ENCODE results near the gene MOB3B.

Gene MOB3B

GRCh38 chr9:27368316-27368985 lies 161.2 kb downstream of the MOB3B start:
- H4K12ac ChIP-seq (ENCODE audit: low read depth, low read length) = no peak overlapping the region
- H3K27ac ChIP-seq (ENCODE audit: low read depth, low read length) = no peak overlapping the region
- H2BK12ac ChIP-seq (ENCODE audit: low read length) = peak overlapping the region; percentile 3
- H3K4ac ChIP-seq (ENCODE audit: low read depth, low read length) = peak overlapping the region; percentile 7
- peaks cover 15 to 16% of the 10 kb centered on the region in 2 experiments for H3K4me1 ChIP-seq (ENCODE audit: control insufficient read depth in 1 of 2, insufficient read depth in 2 of 2, low read length in 2 of 2)
- H2BK5ac ChIP-seq (ENCODE audit: low read depth, low read length, poor library complexity) = no peak overlapping the region
- DNase-seq = peak in 1 of 2 donors; percentile 39
- no peak overlapping the region for H4K91ac ChIP-seq (ENCODE audit: low read depth, low read length)
- H3K36me3 ChIP-seq (ENCODE audit: control insufficient read depth in 1 of 2, insufficient read depth in 2 of 2, low read length in 2 of 2) = peaks cover 0 to 2% of the 10 kb centered on the region in 2 experiments
- H3K4me3 ChIP-seq (ENCODE audit: low read depth, low read length) = no peak overlapping the region
- H3K79me1 ChIP-seq (ENCODE audit: low read length) = peaks cover 3% of the 10 kb centered on the region
- H3K9ac ChIP-seq (ENCODE audit: low read length) = no peak overlapping the region
- H3K14ac ChIP-seq (ENCODE audit: low read length) = no peak overlapping the region
- WGBS (ENCODE audit: extremely low coverage, insufficient coverage, insufficient read length) = no CpG with 5 or more reads among the region's 7 CpGs
- no peak overlapping the region for H4K8ac ChIP-seq (ENCODE audit: low read depth, low read length)
- H3K9me3 ChIP-seq (ENCODE audit: insufficient read depth, low read depth, low read length) = no peaks in the 10 kb centered on the region
- no peak overlapping the region for H2AK5ac ChIP-seq (ENCODE audit: low read length)
- H3K79me2 ChIP-seq (ENCODE audit: control insufficient read depth, insufficient read depth, low read length, poor library complexity) = no peaks in the 10 kb centered on the region
- H3K23ac ChIP-seq (ENCODE audit: low read length) = no peak overlapping the region
- no peaks in the 10 kb centered on the region for H3K27me3 ChIP-seq (ENCODE audit: insufficient read depth, low read length)
- no peak overlapping the region for H3K18ac ChIP-seq (ENCODE audit: low read length)
- H2BK120ac ChIP-seq (ENCODE audit: insufficient read depth, low read length, poor library complexity) = no peak overlapping the region
- H2AFZ ChIP-seq (ENCODE audit: insufficient read depth, low read length, poor library complexity) = no peak overlapping the region
- H3K4me2 ChIP-seq (ENCODE audit: low read length) = no peak overlapping the region

GRCh38 chr9:27367921-27368315 lies 161.7 kb downstream of the MOB3B start:
- Histone ChIP-seq H4K91ac (ENCODE audit: low read depth, low read length) (no peak overlapping the region), H3K79me1 (ENCODE audit: low read length) (peaks cover 3% of the 10 kb centered on the region), H3K9ac (ENCODE audit: low read length) (no peak overlapping the region), H2AFZ (ENCODE audit: insufficient read depth, low read length, poor library complexity) (no peak overlapping the region), H3K18ac (ENCODE audit: low read length) (no peak overlapping the region), H3K4me1 (ENCODE audit: control insufficient read depth in 1 of 2, insufficient read depth in 2 of 2, low read length in 2 of 2) (peaks cover 16% of the 10 kb centered on the region in 2 experiments), H3K4me2 (ENCODE audit: low read length) (no peak overlapping the region), H2AK5ac (ENCODE audit: low read length) (no peak overlapping the region), H2BK120ac (ENCODE audit: insufficient read depth, low read length, poor library complexity) (no peak overlapping the region), H3K4ac (ENCODE audit: low read depth, low read length) (no peak overlapping the region), H3K27ac (ENCODE audit: low read depth, low read length) (no peak overlapping the region), H3K14ac (ENCODE audit: low read length) (no peak overlapping the region), H3K23ac (ENCODE audit: low read length) (no peak overlapping the region), H2BK12ac (ENCODE audit: low read length) (no peak overlapping the region), H2BK5ac (ENCODE audit: low read depth, low read length, poor library complexity) (no peak overlapping the region), H4K12ac (ENCODE audit: low read depth, low read length) (no peak overlapping the region), H4K8ac (ENCODE audit: low read depth, low read length) (no peak overlapping the region), H3K79me2 (ENCODE audit: control insufficient read depth, insufficient read depth, low read length, poor library complexity) (no peaks in the 10 kb centered on the region), H3K27me3 (ENCODE audit: insufficient read depth, low read length) (no peaks in the 10 kb centered on the region), H3K9me3 (ENCODE audit: insufficient read depth, low read depth, low read length) (no peaks in the 10 kb centered on the region), H3K36me3 (ENCODE audit: control insufficient read depth in 1 of 2, insufficient read depth in 2 of 2, low read length in 2 of 2) (peaks cover 0 to 2% of the 10 kb centered on the region in 2 experiments), H3K4me3 (ENCODE audit: low read depth, low read length) (no peak overlapping the region)
- WGBS (ENCODE audit: extremely low coverage, insufficient coverage, insufficient read length) = no CpG with 5 or more reads among the region's 3 CpGs
- DNase-seq = no peak

GRCh38 chr9:27367175-27367798 lies 162.3 kb downstream of the MOB3B start:
- no CpG with 5 or more reads among the region's 6 CpGs for WGBS (ENCODE audit: extremely low coverage, insufficient coverage, insufficient read length)
- no peaks in the 10 kb centered on the region for H3K27me3 ChIP-seq (ENCODE audit: insufficient read depth, low read length)
- no peak overlapping the region for H3K4ac ChIP-seq (ENCODE audit: low read depth, low read length)
- H2AK5ac ChIP-seq (ENCODE audit: low read length) = no peak overlapping the region
- no peak for DNase-seq
- peaks cover 2% of the 10 kb centered on the region for H3K79me1 ChIP-seq (ENCODE audit: low read length)
- H3K36me3 ChIP-seq (ENCODE audit: control insufficient read depth in 1 of 2, insufficient read depth in 2 of 2, low read length in 2 of 2) = peaks cover 0 to 2% of the 10 kb centered on the region in 2 experiments
- H3K27ac ChIP-seq (ENCODE audit: low read depth, low read length) = no peak overlapping the region
- no peak overlapping the region for H2BK5ac ChIP-seq (ENCODE audit: low read depth, low read length, poor library complexity)
- H2AFZ ChIP-seq (ENCODE audit: insufficient read depth, low read length, poor library complexity) = peak overlapping the region; percentile 54
- no peak overlapping the region for H3K14ac ChIP-seq (ENCODE audit: low read length)
- H3K18ac ChIP-seq (ENCODE audit: low read length) = peak overlapping the region; percentile 21
- no peak overlapping the region for H3K23ac ChIP-seq (ENCODE audit: low read length)
- H2BK12ac ChIP-seq (ENCODE audit: low read length) = no peak overlapping the region
- H2BK120ac ChIP-seq (ENCODE audit: insufficient read depth, low read length, poor library complexity) = no peak overlapping the region
- no peak overlapping the region for H4K12ac ChIP-seq (ENCODE audit: low read depth, low read length)
- peaks cover 17 to 19% of the 10 kb centered on the region in 2 experiments for H3K4me1 ChIP-seq (ENCODE audit: control insufficient read depth in 1 of 2, insufficient read depth in 2 of 2, low read length in 2 of 2)
- H4K91ac ChIP-seq (ENCODE audit: low read depth, low read length) = no peak overlapping the region
- no peaks in the 10 kb centered on the region for H3K79me2 ChIP-seq (ENCODE audit: control insufficient read depth, insufficient read depth, low read length, poor library complexity)
- H3K9ac ChIP-seq (ENCODE audit: low read length) = no peak overlapping the region
- no peaks in the 10 kb centered on the region for H3K9me3 ChIP-seq (ENCODE audit: insufficient read depth, low read depth, low read length)
- H4K8ac ChIP-seq (ENCODE audit: low read depth, low read length) = no peak overlapping the region
- no peak overlapping the region for H3K4me2 ChIP-seq (ENCODE audit: low read length)
- H3K4me3 ChIP-seq (ENCODE audit: low read depth, low read length) = no peak overlapping the region

- H3K9me3 ChIP-seq (ENCODE audit: insufficient read depth, low read depth, low read length) = no peaks in the 10 kb centered on the region
- H3K79me1 ChIP-seq (ENCODE audit: low read length) = peaks cover 10% of the 10 kb centered on the region
- no peaks in the 10 kb centered on the region for H3K27me3 ChIP-seq (ENCODE audit: insufficient read depth, low read length)
- no peak overlapping the region for H3K4me2 ChIP-seq (ENCODE audit: low read length)
- no peak overlapping the region for H4K91ac ChIP-seq (ENCODE audit: low read depth, low read length)
- WGBS (ENCODE audit: extremely low coverage, insufficient coverage, insufficient read length) = no CpG with 5 or more reads among the region's 6 CpGs
- no peak overlapping the region for H4K8ac ChIP-seq (ENCODE audit: low read depth, low read length)
- H3K23ac ChIP-seq (ENCODE audit: low read length) = no peak overlapping the region
- no peak overlapping the region for H2BK120ac ChIP-seq (ENCODE audit: insufficient read depth, low read length, poor library complexity)
- peak; percentile 52 to 56 for DNase-seq
- no peak overlapping the region for H2BK5ac ChIP-seq (ENCODE audit: low read depth, low read length, poor library complexity)
- H2BK12ac ChIP-seq (ENCODE audit: low read length) = no peak overlapping the region
- peaks cover 2% of the 10 kb centered on the region for H3K79me2 ChIP-seq (ENCODE audit: control insufficient read depth, insufficient read depth, low read length, poor library complexity)
- H2AFZ ChIP-seq (ENCODE audit: insufficient read depth, low read length, poor library complexity) = no peak overlapping the region
- no peak overlapping the region for H2AK5ac ChIP-seq (ENCODE audit: low read length)
- no peak overlapping the region for H3K9ac ChIP-seq (ENCODE audit: low read length)
- peaks cover 17 to 20% of the 10 kb centered on the region in 2 experiments for H3K4me1 ChIP-seq (ENCODE audit: control insufficient read depth in 1 of 2, insufficient read depth in 2 of 2, low read length in 2 of 2)
- no peak overlapping the region for H3K14ac ChIP-seq (ENCODE audit: low read length)
- H4K12ac ChIP-seq (ENCODE audit: low read depth, low read length) = no peak overlapping the region
- no peak overlapping the region for H3K4ac ChIP-seq (ENCODE audit: low read depth, low read length)
- H3K27ac ChIP-seq (ENCODE audit: low read depth, low read length) = no peak overlapping the region
- H3K18ac ChIP-seq (ENCODE audit: low read length) = no peak overlapping the region
- H3K4me3 ChIP-seq (ENCODE audit: low read depth, low read length) = no peak overlapping the region
- peaks cover 0 to 2% of the 10 kb centered on the region in 2 experiments for H3K36me3 ChIP-seq (ENCODE audit: control insufficient read depth in 1 of 2, insufficient read depth in 2 of 2, low read length in 2 of 2)
Measured at GRCh38 chr9:27365707-27366376, 163.8 kb downstream of the MOB3B start.

All from trophoblast cell (in vitro differentiated cells and primary cell).